NK-92 (cell line): ENCODE results near the gene EMILIN3.

Source experiments
- DNase-seq: peaks from one replicate; lab custom pipeline; 2025; ENCODE audit not compliant: unreplicated experiment; lab: John Stamatoyannopoulos, UW

EMILIN3 gene

DNA sequence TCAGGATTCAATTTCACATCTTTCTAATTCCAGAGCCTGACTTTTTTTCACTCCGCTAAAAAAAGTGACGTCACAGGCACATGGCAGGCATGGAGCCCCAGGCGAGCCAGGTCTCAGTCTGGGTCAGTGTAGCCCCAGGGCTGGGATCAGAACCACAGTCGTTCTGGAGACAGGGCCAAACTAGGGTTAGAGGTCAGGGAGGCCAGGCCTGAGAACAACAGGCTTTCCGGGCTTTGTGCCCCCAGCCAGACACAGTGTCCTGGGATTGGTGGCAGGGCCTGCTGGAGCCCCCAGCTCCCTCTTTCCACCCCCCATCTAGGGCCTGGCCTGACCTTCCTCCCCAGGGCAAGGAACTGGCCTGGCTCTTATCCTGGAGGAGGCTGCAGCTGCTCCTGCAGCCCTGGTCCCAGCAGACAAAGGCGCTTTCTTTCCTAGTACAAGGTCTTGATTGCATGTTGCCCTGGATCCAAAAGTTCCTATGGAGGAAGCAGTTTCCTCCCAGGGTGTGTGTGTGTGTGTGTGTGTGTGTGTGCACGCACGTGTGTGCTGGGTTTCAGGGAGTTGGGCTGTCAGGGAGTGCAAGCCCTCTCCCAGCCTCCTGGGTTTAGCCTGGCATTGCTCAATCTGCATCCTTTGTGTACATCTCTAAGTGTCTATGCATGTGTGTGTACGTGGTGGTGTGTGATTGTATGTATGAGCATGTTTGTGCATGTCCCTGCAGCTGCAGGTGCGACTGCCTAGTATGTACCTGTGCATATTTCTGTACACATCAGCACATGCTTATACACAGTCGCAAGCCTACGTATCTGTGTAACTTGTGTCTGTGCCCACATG is 26.5 kb upstream of the EMILIN3 start:
- DNase-seq: no peak

DNA sequence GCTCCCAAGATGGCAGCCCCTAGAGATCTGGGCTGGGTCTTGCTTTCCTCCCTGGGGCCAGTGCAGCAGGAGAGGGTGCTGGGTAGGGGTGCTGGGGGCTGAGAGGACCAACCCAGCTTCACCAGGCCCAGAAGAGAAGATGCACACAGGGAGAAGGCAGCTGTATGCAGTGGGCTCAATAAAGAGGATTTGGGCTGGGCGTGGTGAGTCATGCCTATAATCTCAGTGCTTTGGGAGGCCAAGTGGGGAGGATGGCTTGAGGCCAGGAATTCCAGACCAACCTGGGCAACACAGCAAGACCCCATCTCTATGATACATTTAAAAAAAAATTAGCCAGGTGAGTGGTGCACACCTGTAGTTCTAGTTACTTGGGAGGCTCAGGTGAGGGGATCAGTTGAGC is 25.7 kb upstream of the EMILIN3 start:
- DNase-seq: no peak

DNA sequence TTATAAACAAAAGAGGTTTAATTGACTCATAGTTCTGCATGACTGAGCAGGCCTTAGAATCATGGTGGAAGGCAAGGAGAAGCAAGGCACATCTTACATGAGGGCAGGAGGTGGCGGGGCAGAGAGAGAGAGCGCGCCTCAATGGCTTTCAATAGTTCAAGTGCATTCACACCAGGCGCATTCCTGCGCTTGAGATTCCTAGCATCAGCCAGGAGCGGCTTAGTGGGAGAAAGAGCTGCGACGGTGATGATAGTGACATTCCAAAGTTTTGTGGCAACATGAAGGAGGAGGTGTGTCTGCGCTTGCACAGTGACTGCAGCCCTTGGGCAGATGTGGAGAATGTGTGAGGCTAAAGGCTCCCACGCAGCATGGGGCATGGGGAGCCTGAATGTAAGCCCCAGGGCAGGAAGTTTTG is 25.0 kb upstream of the EMILIN3 start:
- no peak for DNase-seq

DNA sequence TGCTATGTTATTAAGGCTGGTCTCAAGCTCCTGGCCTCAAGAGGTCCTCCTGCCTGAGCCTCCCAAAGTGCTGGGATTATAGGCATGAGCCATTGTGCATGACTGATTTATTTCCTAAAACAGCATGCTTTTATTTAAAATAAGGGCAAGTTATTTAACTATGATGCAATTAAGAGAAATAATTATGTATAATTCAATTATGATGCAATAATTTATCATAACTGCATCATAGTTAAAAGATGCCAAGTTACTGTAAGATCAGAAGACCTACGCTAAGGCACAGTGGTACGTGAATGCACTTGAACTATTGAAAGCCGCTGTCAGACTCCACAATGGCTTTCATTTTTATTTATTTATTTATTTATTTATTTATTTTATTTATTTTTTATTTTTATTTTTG is 24.3 kb upstream of the EMILIN3 start:
- DNase-seq: no peak

DNA sequence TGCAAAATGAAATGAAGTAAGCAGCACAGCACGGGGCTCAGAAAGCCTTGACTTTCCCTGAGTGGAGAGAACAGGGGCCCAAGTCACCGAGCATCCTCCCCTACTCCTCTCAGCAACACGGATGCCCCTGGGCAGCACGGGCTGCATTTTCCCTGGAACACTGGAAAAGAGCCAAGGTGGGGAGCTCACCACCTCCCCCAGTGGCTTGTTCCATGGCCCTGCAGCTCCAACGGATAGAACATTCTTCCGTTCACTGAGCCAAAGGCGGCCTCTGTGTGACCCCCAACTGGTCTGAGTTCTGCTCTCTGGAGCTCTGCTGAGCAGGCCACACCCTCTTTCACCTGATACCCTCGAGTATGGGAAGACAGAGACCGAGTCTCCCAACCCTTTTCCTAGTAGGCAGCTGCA is 20.8 kb upstream of the EMILIN3 start:
- DNase-seq: no peak

DNA sequence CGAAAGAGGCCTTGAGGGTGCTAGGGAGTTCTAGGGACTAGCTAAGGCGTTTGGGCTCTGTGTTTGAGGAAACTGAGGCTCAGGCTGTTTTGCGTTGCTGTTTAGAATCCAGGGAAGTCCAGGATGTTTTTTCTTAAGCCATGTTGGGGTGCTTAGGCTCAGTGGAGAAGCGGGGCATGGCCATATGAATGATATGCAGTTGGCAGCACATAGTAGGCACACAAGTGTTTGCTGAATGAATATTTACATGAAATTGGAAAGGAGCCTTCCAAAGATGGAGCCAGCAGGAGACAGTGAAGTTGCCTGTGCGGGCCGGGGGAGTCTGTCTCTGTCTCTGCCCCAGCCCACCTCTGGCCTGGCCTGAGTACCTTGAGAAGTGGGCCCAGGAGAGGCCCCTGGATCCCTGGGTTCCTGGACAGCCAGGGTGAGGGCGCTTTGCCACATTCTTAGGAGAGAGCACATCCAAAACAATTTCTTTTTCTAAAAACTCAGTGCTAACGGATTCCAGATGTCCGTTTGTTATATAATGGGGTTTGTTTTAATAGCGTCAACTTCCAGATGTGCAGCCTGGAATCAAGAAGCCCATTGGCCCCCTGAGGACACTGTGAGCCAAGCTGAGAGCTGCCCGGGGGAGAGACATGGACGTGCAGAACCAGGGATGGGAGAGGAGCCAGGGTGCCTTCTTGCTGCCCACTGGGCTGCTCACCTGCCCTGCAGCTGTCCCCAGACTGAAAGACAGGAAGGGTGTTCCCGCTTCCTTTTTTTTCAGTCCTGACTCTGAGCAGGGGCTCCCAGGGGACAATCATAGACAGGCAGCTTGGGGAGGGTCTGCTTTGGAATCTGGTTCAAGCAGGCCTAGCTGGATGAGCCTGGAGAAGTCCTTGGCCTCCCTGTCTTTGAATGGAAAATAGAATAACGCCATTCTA is 20.1 kb upstream of the EMILIN3 start:
- no peak for DNase-seq

DNA sequence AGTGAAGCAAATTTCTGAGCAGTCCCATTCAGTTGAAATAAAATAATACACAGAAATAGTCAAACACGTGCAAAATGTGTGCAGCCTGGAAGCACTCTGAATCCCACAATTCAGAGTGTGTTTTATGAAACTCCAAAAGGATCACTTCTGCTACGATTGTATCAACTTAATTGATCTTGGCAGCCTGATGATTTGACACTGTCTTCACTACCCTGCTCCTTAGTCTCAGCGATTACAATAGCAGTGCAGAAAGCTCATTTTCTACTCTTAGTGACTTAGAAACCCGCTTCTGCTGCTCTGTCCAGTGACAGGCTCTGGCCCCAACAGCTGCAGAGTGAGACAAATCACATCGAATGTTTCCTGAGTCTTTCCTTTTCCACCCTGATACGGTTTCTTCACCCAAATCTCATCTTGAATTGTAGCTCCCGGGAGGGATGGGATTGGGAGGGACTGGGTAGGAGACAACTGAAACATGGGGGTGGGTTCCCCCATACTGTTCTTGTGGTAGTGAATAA is 16.2 kb upstream of the EMILIN3 start:
- no peak for DNase-seq

DNA sequence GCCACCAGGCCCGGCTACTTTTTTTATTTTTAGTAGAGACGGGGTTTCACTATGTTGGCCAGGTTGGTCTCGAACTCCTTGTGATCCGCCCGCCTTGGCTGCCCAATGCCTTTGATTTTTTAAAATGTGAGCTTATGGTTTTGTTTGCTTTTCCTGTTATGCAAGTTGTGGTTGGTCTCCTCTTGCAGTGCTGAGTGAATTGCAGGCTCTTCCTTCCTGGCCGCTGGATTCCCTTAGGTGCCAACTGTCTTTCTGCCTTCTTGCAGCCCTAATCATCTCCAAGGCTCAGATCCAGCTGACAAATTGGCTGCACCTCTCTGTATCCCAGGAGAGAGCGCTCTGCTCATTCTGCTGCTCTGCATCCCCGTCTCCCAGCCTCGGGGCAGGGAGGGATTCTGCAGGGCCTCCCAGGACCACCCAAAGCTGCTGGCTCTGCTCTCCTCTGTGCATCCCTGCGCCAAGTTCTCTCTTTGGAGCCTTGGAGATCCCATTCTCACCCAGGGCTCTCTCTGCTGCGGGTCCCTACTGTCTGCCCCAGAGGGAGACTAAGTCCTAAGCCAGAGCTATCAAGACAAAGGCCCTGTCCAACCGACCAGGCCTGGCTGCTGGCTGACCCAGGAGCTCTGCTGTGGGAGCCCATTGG is 14.1 kb upstream of the EMILIN3 start:
- DNase-seq: no peak

DNA sequence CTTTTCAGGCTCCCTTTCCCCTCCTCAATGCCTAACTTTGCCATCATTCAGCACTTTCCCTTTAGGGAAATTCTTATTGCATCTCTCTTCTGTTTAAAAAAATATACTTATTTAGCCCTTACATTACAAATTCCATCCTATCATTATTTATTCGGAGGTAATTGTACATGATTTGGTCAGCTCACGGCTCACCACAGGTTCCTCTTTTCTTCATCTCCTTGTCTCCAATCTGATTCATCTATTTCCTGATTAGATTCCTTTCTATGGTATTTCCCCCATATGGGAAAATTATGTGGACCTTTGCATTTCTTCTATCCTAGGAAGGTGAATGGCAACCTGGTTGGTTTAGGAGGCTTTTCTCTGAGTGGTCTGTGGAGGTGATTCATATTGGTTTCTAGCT is 12.9 kb upstream of the EMILIN3 start:
- no peak for DNase-seq

DNA sequence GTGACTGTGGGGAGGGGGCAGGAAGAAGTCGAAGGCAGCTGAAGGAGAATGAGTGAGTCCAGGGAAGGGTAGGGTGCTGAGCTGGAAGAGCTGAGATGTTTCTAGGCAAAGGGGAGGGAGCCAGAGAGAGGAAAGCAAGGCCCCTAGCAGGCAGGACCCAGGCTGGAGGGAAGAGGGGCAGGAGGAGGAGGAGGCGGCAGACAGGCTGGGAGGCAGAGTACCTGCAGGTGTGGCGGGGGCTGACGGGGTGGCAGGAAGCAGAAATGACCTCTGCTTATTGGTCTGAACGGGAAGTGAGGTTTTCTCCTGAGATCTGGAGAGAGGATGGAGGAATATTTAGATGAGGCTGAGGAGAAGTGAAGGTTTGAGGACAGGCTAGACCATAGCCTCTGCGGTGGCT is 10.7 kb upstream of the EMILIN3 start:
- no peak for DNase-seq

DNA sequence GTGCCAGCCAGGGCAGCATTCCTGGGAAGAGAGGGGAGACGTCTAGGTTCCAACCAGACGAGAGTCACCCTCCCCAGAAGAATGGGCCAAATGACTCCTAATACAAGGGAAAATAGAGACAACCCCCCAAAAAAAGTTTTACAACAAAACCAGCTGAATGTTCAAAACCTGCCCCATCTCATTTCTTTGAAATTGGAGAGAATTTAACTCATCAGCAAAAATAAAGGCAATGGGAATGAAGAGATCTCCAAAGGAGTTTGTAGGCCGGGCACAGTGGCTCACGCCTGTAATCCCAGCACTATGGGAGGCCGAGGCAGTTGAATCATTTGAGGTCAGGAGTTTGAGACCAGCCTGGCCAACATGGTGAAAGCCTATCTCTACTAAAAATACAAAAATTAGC is 9.7 kb upstream of the EMILIN3 start:
- no peak for DNase-seq

DNA sequence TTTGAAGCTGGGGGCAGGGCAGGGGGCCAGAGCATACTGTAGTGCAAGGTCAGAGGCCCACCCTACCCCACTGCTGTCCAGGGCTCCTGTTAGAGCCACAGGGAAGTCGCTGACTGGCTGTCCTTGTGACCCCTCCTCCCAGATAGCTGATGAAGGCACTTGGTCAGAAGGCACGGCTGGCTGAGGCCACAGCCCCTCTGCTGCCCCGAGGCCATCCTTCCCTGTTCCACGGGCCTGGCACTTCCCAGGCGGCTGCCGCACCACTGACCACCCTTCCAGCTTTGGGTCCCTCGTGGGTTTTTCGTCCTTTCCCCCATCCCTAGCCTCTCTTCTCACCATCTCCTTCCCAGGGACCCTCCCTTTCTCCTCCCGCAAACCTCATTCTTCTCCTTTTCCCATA is 9.2 kb upstream of the EMILIN3 start:
- no peak for DNase-seq

DNA sequence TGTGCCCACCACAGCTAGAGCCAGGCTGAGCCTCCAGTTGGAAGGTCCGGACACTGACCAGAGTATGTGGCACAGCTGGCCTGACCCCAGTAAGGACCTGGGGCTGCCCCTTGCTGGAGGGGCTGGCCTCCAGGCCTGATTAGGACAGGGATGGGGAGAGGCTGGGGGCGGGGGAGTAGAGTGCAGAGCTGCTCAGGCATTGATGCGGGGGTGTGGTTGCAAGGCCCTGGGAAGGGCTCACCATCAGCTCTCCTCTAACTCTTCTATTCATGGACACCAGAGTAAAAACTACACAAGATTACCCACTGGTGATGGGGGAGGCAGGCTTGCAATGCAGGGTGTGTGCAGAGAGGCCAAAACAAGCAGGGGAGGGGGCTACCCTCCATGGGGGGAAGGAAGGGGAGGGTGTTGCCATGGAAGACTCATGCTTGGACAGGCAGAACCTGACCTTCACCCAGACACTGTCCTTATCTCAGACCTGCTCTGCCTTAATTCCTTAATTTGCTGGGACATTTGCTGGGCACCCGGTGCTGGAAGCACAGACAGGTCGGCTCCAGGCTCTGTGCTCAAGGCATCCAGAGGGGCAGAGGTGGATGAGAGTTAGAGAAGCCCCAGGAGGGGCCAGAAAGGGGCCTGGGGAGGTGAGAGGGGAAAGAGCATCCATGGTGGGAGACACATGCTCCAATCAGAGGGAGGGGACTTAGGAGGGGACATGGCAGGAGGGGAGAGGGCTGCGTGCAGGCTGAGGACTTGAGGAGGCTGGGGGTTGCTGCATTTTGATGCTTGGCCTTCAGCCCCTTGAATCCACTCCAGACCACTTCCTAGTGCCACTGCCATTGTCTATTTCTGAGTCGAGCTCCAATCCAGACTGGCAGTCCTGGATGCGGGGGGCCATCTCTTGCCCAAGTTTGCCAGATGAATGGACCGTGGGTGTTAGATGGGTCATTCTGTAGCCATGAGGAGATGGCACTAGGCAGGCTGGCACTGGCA is 7.6 kb upstream of the EMILIN3 start:
- no peak for DNase-seq

DNA sequence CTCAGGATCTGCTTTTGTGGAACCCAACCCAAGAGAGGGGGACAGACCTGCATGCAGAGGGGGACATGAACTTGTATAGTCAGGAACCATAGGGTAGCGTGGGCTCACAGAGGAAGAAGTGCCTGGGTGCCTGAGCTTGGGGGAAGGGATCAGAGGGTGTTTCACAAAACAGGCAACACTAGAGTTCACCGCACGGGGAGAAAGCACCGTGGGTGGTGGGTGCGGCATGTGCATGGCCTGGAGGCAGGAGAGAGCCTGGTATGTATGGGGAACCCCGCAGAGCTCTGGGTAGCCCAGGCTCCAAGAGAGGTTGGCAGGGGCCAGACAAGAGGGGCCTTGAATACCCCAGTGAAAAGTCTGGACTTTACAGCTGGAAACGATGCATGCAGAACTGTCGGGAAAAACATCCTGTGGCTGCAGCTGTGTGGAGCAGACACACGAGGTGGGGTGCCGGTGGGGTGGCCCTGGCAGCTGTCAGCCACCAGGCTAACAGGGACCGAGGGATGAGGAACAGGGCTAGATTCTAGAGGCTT is 6.7 kb upstream of the EMILIN3 start:
- DNase-seq: no peak

DNA sequence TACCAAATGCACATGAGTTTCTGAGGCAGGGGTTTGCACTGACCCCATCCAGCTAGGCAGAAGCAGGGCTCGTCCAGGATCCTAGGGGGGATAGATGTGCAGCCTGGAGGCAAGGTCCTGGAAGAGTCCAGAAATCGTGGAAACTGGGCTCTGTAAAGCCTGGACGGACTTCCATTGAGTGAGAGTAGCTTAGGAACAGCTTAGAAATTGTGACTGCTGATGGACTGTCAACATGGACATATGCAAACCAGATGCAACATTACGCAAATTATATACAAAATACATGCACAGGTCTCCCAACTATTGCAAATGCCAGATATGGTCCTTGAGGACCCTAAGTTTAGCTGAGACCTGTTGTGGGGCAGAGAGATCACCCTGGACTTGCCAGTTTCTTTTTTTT is 4.8 kb upstream of the EMILIN3 start:
- no peak for DNase-seq

DNA sequence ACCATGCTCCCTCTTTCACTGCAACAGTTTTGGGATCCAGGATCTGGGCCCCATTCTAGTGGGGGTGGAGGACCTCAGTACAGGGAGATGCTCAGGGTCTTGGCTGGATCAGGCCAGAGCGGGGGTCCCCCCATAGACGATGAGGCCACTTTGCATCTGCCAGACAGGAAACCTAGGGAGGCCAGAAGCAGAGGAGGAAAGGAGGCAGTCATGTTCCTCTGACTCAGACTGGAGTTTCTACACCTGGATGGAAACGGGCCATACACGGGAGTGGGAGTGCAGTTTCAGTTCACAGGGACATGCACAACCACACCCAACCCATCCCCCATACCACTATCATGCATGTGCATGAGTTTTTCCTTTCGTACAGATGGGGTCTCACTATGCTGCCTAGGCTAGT is 3.6 kb upstream of the EMILIN3 start:
- no peak for DNase-seq

DNA sequence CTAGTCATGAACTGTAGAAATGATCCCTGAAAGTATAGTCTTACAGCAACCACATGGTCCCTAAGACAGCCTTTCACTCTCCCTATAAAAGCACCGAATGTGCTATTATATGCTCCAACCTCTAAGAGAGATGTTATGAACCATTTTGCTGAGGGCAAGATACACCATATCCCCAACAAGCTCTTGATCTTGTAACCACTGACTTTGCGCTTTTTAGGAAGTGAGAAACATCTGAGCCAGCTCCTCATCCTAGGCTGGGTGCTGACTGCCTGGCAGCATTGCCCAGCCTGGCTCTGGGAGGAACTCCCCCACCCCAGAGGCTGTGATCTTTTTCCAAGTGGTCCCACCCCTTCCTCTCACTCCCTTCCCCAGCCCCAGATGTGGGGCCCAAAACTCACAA is 3.1 kb upstream of the EMILIN3 start:
- DNase-seq: no peak

DNA sequence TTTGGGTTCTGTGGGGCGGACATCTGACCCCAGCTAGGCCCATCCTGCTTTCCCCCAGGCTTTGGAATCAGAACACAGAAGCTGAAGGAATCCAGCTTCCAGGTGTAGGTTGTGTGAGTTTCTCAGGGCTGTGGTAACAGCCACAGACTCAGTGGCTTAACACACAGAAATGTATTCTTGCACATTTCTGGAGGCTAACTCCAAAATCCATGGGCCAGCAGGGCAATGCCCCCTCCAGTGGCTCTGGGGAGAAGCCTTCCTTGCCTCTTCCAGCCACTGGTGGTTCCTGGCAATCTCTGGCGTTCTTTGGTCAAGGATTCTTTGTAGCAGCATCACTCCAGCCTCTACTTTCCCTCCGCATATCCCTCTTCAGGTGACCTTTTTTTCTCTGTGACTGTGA is 1.3 kb upstream of the EMILIN3 start:
- DNase-seq: no peak

DNA sequence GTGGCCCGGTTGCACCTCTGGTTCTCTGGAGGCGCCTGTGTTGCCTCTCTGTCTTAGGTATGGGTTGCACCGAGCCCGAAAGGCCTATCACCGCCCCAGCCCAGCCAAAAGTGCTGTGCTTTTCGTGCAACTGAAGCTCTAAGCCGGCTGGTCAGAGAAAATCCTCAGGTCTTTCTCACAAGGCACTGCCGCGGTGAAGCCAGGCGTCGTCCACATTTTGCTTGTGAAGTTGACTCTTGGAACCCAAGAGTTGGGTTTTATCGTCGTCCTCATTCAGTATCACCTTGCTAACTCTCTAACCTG is 726 bp upstream of the EMILIN3 start:
- no peak for DNase-seq
